WTC11 (cell line): ENCODE measurements around the gene RGS14. TPM values are rescaled to one million over a fixed set of nuclear protein-coding genes. Genes with fewer than 3 reads are reported as not detected.

Experiments used
- ATAC-seq: fragments of 200-7000 bp; cut with Tn5 transposase; 2 replicates; pipeline ENCODE4 v1.10.0; 2021; ENCODE audit warnings: mild to moderate bottlenecking, moderate library complexity
- CTCF ChIA-PET: fragments of 300-600 bp; sonication (Branson Sonifier 250); formaldehyde crosslinking; loops from one replicate; lab custom pipeline; 2021; ENCODE audit warnings: antibody characterized with exemption; lab: Charles Lee
- POLR2A ChIA-PET: fragments of 350-600 bp; sonication (Branson Sonifier 250); formaldehyde crosslinking; loops from one replicate; lab custom pipeline; 2021; ENCODE audit warnings: antibody characterized with exemption; lab: Charles Lee
- DNase-seq: peaks from one replicate; pipeline ENCODE4 v3.0.0; 2021; ENCODE audit warnings: low spot score
- H3K27ac Mint-ChIP-seq: 2 replicates; pipeline ENCODE4 v1.8.0; 2021; ENCODE audit warnings: mixed read lengths
- H3K27me3 Mint-ChIP-seq: 2 replicates; pipeline ENCODE4 v1.8.0; 2021; ENCODE audit warnings: low read depth, mild to moderate bottlenecking, moderate library complexity, mixed read lengths
- H3K36me3 Mint-ChIP-seq: 2 replicates; pipeline ENCODE4 v1.8.0; 2021; ENCODE audit warnings: mixed read lengths
- H3K4me1 Mint-ChIP-seq: 2 replicates; pipeline ENCODE4 v1.8.0; 2022; ENCODE audit warnings: mixed read lengths
- H3K4me3 Mint-ChIP-seq: 2 replicates; pipeline ENCODE4 v1.8.0; 2021; ENCODE audit warnings: mild to moderate bottlenecking, moderate library complexity, mixed read lengths
- H3K9me3 Mint-ChIP-seq: 2 replicates; pipeline ENCODE4 v1.8.0; 2021; ENCODE audit warnings: mixed read lengths
- ATF1 ChIP-seq: sonication (generic); formaldehyde crosslinking; IDR thresholded peaks from 2 replicates; pipeline ENCODE4 v1.8.1; 2023; ENCODE audit warnings: mild to moderate bottlenecking, moderate library complexity, missing genetic modification reagents
- ELF4 ChIP-seq: sonication (generic); formaldehyde crosslinking; IDR thresholded peaks from 2 replicates; pipeline ENCODE4 v1.8.1; 2022; ENCODE audit warnings: low read depth, mild to moderate bottlenecking, moderate library complexity, missing genetic modification reagents
- GABPB1 ChIP-seq: sonication (generic); formaldehyde crosslinking; IDR thresholded peaks from 2 replicates; pipeline ENCODE4 v1.8.1; 2023; ENCODE audit warnings: mild to moderate bottlenecking, missing genetic modification reagents
- KAT7 ChIP-seq: sonication (generic); formaldehyde crosslinking; IDR thresholded peaks from 2 replicates; pipeline ENCODE4 v1.8.1; 2023; ENCODE audit warnings: missing genetic modification reagents, mild to moderate bottlenecking, borderline replicate concordance
- ZNF121 ChIP-seq: sonication (generic); formaldehyde crosslinking; IDR thresholded peaks from 2 replicates; pipeline ENCODE4 v1.8.0; 2023; ENCODE audit warnings: missing genetic modification reagents
- ZNF317 ChIP-seq: sonication (generic); formaldehyde crosslinking; IDR thresholded peaks from 2 replicates; pipeline ENCODE4 v1.8.1; 2023; ENCODE audit warnings: low read depth, mild to moderate bottlenecking, moderate library complexity, missing genetic modification reagents, borderline replicate concordance
- total RNA-seq: library from RNA; stranded (reverse); gene quantifications from 3 replicates; pipeline ENCODE4 v1.2.3, GENCODE V29; 2021
- TF ChIP-seq, protein P1 (sequence below): sonication (generic); formaldehyde crosslinking; IDR thresholded peaks from 2 replicates; pipeline ENCODE4 v1.8.0; 2022; ENCODE audit warnings: missing genetic modification reagents
- TF ChIP-seq, protein P2 (sequence below): sonication (generic); formaldehyde crosslinking; conservative IDR thresholded peaks from 2 replicates; pipeline ENCODE4 v1.8.1; 2022; ENCODE audit warnings: mild to moderate bottlenecking, missing genetic modification reagents
- TF ChIP-seq, protein P3 (sequence below): sonication (generic); formaldehyde crosslinking; IDR thresholded peaks from 2 replicates; pipeline ENCODE4 v1.8.0; 2022; ENCODE audit warnings: mild to moderate bottlenecking, missing genetic modification reagents

RGS14 gene
- total RNA-seq, 1 experiment from 2014 or later, result 74.6 TPM

DNA sequence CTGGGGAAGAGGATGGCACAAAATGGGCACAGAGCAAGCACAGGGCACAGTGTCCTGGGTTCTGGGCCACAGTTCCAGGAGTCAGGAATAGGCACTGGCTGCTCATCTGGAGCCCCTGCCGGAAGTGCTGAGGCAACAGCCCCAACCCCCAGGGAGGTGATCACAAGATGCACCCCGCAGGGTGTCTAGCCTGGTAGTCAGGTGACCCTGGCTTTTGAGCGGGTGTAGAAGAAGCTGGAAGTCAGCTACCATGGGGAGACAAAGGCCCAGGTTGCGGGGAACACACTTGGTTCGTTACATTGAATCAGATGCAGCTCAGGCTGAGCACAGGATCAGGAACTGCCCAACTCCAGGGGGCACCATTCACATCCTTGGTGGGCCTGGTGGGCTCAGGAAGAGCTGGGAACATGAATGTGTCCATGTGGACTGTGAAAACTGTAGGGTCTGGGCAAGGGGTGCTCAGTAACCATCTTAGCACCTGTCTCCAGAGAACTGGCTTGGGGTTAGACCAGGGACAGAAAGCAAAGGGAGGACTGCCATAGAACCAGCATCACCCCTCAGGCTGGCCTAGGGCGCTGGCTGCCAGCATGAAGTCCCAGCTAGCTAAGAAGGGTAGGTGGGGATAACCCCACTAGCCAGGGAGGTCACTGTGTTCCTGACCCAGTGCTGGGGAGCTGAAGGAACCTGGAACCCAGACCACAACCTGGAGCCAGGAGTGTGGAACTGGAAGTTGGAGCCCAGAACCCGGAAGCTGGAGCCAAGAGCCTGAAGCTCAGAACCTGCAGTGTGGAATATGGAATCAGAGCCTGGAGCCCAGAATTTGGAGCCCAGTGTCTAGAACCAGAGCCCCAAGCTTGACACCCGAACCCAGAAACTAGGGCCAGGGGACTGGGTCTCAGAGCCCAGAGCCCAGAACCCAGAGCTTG lies 20.4 kb downstream of the RGS14 start:
- ATAC-seq (no peak), DNase-seq (no peak)
- H3K27ac Mint-ChIP-seq, result no peak overlapping the region
- H3K36me3 Mint-ChIP-seq, result no peaks in the 10 kb centered on the region
- peaks cover 14% of the 10 kb centered on the region for H3K27me3 Mint-ChIP-seq
- H3K4me3 Mint-ChIP-seq, result no peak overlapping the region
- ChIA-PET CTCF (interaction anchor here (0.5 to 4.6 kb wide), 13 partner anchors 8 to 199 kb away, joined by 3 to 52 read pairs (median 4); no protein-coding TSS in a partner anchor), POLR2A (interaction anchor here (1.1 to 1.6 kb wide), 3 partner anchors 24 to 77 kb away, joined by 3 to 5 read pairs (median 3); no protein-coding TSS in a partner anchor)
- H3K4me1 Mint-ChIP-seq, result peaks cover 32% of the 10 kb centered on the region
- TF ChIP-seq, protein P1, sequence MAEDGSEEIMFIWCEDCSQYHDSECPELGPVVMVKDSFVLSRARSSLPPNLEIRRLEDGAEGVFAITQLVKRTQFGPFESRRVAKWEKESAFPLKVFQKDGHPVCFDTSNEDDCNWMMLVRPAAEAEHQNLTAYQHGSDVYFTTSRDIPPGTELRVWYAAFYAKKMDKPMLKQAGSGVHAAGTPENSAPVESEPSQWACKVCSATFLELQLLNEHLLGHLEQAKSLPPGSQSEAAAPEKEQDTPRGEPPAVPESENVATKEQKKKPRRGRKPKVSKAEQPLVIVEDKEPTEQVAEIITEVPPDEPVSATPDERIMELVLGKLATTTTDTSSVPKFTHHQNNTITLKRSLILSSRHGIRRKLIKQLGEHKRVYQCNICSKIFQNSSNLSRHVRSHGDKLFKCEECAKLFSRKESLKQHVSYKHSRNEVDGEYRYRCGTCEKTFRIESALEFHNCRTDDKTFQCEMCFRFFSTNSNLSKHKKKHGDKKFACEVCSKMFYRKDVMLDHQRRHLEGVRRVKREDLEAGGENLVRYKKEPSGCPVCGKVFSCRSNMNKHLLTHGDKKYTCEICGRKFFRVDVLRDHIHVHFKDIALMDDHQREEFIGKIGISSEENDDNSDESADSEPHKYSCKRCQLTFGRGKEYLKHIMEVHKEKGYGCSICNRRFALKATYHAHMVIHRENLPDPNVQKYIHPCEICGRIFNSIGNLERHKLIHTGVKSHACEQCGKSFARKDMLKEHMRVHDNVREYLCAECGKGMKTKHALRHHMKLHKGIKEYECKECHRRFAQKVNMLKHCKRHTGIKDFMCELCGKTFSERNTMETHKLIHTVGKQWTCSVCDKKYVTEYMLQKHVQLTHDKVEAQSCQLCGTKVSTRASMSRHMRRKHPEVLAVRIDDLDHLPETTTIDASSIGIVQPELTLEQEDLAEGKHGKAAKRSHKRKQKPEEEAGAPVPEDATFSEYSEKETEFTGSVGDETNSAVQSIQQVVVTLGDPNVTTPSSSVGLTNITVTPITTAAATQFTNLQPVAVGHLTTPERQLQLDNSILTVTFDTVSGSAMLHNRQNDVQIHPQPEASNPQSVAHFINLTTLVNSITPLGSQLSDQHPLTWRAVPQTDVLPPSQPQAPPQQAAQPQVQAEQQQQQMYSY (CRISPR knock-in tag), result 0 out of 2 replicates have a peak, but pooled peaks have one; percentile 22
- TF ChIP-seq ATF1, result no peak
- H3K9me3 Mint-ChIP-seq, result no peaks in the 10 kb centered on the region

DNA sequence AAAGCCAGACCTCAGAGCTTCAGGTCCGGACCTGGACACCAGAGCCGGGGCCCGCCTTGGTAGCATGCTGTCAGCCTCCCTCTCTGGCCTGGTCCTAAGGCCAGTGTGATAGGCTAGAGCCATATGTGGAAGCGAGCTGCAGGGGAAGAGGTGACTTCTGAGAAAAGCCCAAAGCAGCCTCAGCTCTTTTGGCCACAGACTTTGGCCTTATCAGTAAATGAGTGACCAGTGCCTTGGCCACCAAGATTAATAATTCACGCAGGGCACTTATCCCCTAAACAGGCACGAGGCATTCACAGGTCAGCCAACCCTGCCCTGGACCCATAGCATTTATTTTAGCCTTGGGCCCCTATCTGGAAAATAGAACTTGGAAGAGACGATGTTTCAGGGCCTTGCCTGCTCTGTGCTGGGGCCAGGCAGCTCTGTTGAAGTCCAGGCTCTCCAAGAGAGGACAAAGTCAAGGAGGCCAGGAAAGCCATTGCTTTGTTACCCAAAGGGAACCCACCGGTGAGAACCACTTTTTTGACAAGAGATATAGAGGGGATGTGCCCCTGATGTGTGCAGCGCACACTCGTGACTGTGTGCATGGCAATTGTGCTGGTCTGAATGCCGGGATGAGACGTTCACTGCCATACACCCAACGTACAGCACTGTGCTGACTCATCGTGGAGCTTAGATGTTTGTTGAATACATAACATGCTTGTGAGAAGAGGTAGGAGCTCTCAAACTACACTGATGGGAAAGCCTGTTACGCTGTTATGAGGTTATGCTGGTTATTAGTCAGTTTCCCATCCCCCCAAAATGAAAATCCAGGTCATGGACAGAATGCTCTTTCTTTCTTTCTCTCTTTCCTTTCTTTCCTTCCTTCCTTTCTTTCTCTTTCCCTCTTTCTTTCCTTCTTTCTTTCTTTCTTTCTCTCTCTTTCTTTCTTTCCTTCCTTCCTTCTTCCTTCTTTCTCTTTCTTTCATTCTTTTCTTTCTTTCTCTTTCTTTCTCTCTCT lies 21.5 kb downstream of the RGS14 start:
- H3K4me1 Mint-ChIP-seq, result peaks cover 24% of the 10 kb centered on the region
- no peak for DNase-seq
- H3K27ac Mint-ChIP-seq, result no peak overlapping the region
- CTCF ChIA-PET, result interaction anchor here (0.5 to 4.6 kb wide), 9 partner anchors 9 to 198 kb away, joined by 3 to 52 read pairs (median 5); no protein-coding TSS in a partner anchor
- no peak overlapping the region for H3K4me3 Mint-ChIP-seq
- no peaks in the 10 kb centered on the region for H3K36me3 Mint-ChIP-seq
- peaks cover 18% of the 10 kb centered on the region for H3K27me3 Mint-ChIP-seq
- TF ChIP-seq ZNF317 (CRISPR knock-in tag) (no peak), KAT7 (no peak), GABPB1 (CRISPR knock-in tag) (peak; percentile 22; the same call in 1 of the 2 replicates), ELF4 (no peak)
- TF ChIP-seq, protein P2, sequence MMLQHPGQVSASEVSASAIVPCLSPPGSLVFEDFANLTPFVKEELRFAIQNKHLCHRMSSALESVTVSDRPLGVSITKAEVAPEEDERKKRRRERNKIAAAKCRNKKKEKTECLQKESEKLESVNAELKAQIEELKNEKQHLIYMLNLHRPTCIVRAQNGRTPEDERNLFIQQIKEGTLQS (CRISPR knock-in tag), result no peak
- TF ChIP-seq, all 79 proteins: peak for 1
- POLR2A ChIA-PET, result interaction anchor here (0.6 to 1.6 kb wide), 2 partner anchors 23 to 66 kb away, joined by 5 read pairs; no protein-coding TSS in a partner anchor
- H3K9me3 Mint-ChIP-seq, result no peaks in the 10 kb centered on the region
- no peak for ATAC-seq

DNA sequence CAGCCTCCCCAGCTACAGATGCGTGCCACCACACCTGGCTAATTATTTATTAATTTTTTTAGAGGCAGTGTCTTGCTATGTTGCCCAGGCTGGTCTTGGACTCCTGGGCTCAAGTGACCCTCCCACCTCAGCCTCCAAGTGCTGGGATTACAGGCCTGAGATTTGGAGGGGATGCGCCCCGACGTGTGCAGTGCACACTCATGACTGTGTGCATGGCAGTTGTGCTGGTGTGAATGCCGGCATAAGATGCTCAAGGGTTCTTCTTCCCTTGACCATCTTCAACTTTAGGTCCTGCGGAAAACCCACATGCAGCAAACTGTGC lies 23.0 kb downstream of the RGS14 start:
- CTCF ChIA-PET, result interaction anchor here (1.0 to 4.6 kb wide), 9 partner anchors 9 to 71 kb away, joined by 3 to 52 read pairs (median 8); no protein-coding TSS in a partner anchor
- peaks cover 17% of the 10 kb centered on the region for H3K4me1 Mint-ChIP-seq
- no peak for DNase-seq
- TF ChIP-seq, protein P3, sequence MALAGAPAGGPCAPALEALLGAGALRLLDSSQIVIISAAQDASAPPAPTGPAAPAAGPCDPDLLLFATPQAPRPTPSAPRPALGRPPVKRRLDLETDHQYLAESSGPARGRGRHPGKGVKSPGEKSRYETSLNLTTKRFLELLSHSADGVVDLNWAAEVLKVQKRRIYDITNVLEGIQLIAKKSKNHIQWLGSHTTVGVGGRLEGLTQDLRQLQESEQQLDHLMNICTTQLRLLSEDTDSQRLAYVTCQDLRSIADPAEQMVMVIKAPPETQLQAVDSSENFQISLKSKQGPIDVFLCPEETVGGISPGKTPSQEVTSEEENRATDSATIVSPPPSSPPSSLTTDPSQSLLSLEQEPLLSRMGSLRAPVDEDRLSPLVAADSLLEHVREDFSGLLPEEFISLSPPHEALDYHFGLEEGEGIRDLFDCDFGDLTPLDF (CRISPR knock-in tag), result no peak
- peak; percentile 90 for TF ChIP-seq ZNF121 (CRISPR knock-in tag)
- TF ChIP-seq, all 79 proteins: peak for 1
- Mint-ChIP-seq H3K4me3 (no peak overlapping the region), H3K9me3 (no peaks in the 10 kb centered on the region), H3K27ac (no peak overlapping the region), H3K27me3 (peaks cover 18% of the 10 kb centered on the region), H3K36me3 (no peaks in the 10 kb centered on the region)
- no peak for ATAC-seq
- POLR2A ChIA-PET, result no interaction called here
